Lung (tissue), 12 donors: ENCODE measurements around the gene TRMT44. TPM values are rescaled to one million over a fixed set of nuclear protein-coding genes. Genes with fewer than 3 reads are reported as not detected.
"Not testable (repeated sequence)": the region's sequence is repeated elsewhere in the genome, so short reads cannot be mapped to it uniquely, and the experiment has no call there.

Experiments
- ATAC-seq: fragments of 200-7000 bp; cut with Tn5 transposase; one replicate; pipeline ENCODE4 v1.9.1; 2020; ENCODE audit warnings: moderate number of reproducible peaks; ENCODE audit not compliant: insufficient read depth, low FRiP score
- DNase-seq, 3 donors: peaks; one replicate each; pipeline ENCODE4 v3.0.0-alpha.2; 2013 to 2017
- H3K27ac ChIP-seq, 2 donors: one replicate each; pipeline ENCODE4 v1.5.1; 2013; ENCODE audit warnings: mild to moderate bottlenecking in 2 of 2, moderate library complexity in 2 of 2, control low read depth in 1 of 2, inconsistent platforms in 1 of 2, low read depth in 1 of 2, low read length in 1 of 2
- H3K27me3 ChIP-seq, 3 donors: one replicate each; pipeline ENCODE4 v1.5.1; 2013; ENCODE audit warnings: low read length in 2 of 3; ENCODE audit not compliant: control insufficient read depth in 3 of 3, insufficient read depth in 3 of 3
- H3K36me3 ChIP-seq, 4 donors: one replicate each; pipeline ENCODE4 v1.5.1; 2013; ENCODE audit warnings: low read length in 4 of 4, mild to moderate bottlenecking in 1 of 4, moderate library complexity in 1 of 4; ENCODE audit not compliant: control insufficient read depth in 4 of 4, insufficient read depth in 4 of 4
- H3K4me1 ChIP-seq, 5 donors: one replicate each; pipeline ENCODE4 v1.5.1; 2013; ENCODE audit warnings: low read length in 5 of 5, mild to moderate bottlenecking in 2 of 5, moderate library complexity in 1 of 5; ENCODE audit not compliant: control insufficient read depth in 5 of 5, insufficient read depth in 5 of 5
- H3K4me3 ChIP-seq: one replicate; pipeline ENCODE4 v1.5.1; 2013; ENCODE audit warnings: mild to moderate bottlenecking, control low read depth, moderate library complexity
- H3K9ac ChIP-seq, 2 donors: one replicate each; pipeline ENCODE4 v1.5.1; 2013; ENCODE audit warnings: low read length in 2 of 2, control low read depth in 1 of 2; ENCODE audit not compliant: insufficient read depth in 1 of 2
- H3K9me3 ChIP-seq, 4 donors: one replicate each; pipeline ENCODE4 v1.5.1; 2013; ENCODE audit warnings: low read length in 3 of 4, mild to moderate bottlenecking in 1 of 4, moderate library complexity in 1 of 4; ENCODE audit not compliant: control insufficient read depth in 4 of 4, insufficient read depth in 3 of 4
- CTCF ChIP-seq: IDR thresholded peaks from 2 replicates; pipeline ENCODE4 v1.5.1; 2012; ENCODE audit warnings: mild to moderate bottlenecking; ENCODE audit errors: control extremely low read depth, extremely low read depth
- WGBS, 2 donors: extraction: QIAGEN DNeasy Blood & Tissue Kit; methylation state at CpG; one replicate each; pipeline ENCODE4 v1.1.7; 2013; 5-methylcytosine and 5-hydroxymethylcytosine counted together
- polyA plus RNA-seq, 2 donors: library from polyadenylated mRNA; stranded (reverse); fragments of 200-250 nt; gene quantifications; one replicate each; pipeline ENCODE4 v1.2.1, GENCODE V29; 2013
- total RNA-seq, 2 donors: library from RNA; depleted of rRNA in 1 of 2; stranded (reverse); fragments of >200 nt in 1 of 2; gene quantifications; one replicate each; pipeline ENCODE4 v1.2.1, GENCODE V29; 2014 to 2021
- donor health status: control.
- donor health status: control.
- donor health status: Bipolar disorder and iron deficiency.
- donor health status: healthy.
- donor health status: DM: yes; HTN: yes; CAD: no.

TRMT44 gene
- total and polyA plus RNA-seq, 4 donors, result 7.3 to 24.8 (median 15.0) TPM

GRCh38 chr4:8478801-8479744 is 38.5 kb downstream of the TRMT44 start:
- no peak for TF ChIP-seq CTCF
- DNase-seq (no peak), ATAC-seq (no peak)
- Histone ChIP-seq H3K9me3 (no peaks in the 10 kb centered on the region), H3K36me3 (peaks cover 0 to 20% (median 1%) of the 10 kb centered on the region in 4 donors), H3K4me3 (no peak overlapping the region), H3K27ac (no peak overlapping the region), H3K4me1 (peaks cover 0 to 8% (median under 1%) of the 10 kb centered on the region in 5 donors), H3K9ac (no peak overlapping the region), H3K27me3 (no peaks in the 10 kb centered on the region)
- 89 to 91% methylated on average over 24 of the region's 24 CpGs for WGBS, 2 donors

- 93 to 94% methylated on average over 11 of the region's 11 CpGs for WGBS, 2 donors
- DNase-seq (no peak), ATAC-seq (no peak)
- Histone ChIP-seq H3K4me1 (peaks cover 0 to 4% (median 0%) of the 10 kb centered on the region in 5 donors), H3K36me3 (peaks cover 0 to 20% (median 1%) of the 10 kb centered on the region in 4 donors), H3K27me3 (no peaks in the 10 kb centered on the region), H3K4me3 (no peak overlapping the region), H3K9ac (no peak overlapping the region), H3K27ac (no peak overlapping the region), H3K9me3 (no peaks in the 10 kb centered on the region)
- no peak for TF ChIP-seq CTCF
Observed at GRCh38 chr4:8480221-8480620, 39.6 kb downstream of the TRMT44 start.

- not testable (repeated sequence) for H3K9me3 ChIP-seq, DNase-seq, H3K36me3 ChIP-seq, H3K9ac ChIP-seq, H3K4me3 ChIP-seq, H3K27me3 ChIP-seq, H3K4me1 ChIP-seq, H3K27ac ChIP-seq, ATAC-seq
- 57 to 73% methylated on average over 8 to 9 of the region's 9 CpGs for WGBS, 2 donors
Observed at GRCh38 chr4:8486643-8487042, 46.1 kb downstream of the TRMT44 start.

- DNase-seq (no peak), ATAC-seq (no peak)
- Histone ChIP-seq H3K4me3 (no peak overlapping the region), H3K27ac (no peak overlapping the region), H3K9me3 (no peaks in the 10 kb centered on the region), H3K9ac (no peak overlapping the region), H3K4me1 (no peaks in the 10 kb centered on the region), H3K36me3 (peaks cover 0 to 4% (median 0%) of the 10 kb centered on the region in 4 donors), H3K27me3 (no peaks in the 10 kb centered on the region)
- TF ChIP-seq CTCF, result no peak
- 96 to 97% methylated on average over 5 of the region's 5 CpGs for WGBS, 2 donors
Observed at GRCh38 chr4:8488791-8489369, 48.3 kb downstream of the TRMT44 start.

GRCh38 chr4:8491478-8491877 is 50.9 kb downstream of the TRMT44 start:
- ATAC-seq, H3K36me3 ChIP-seq, H3K9ac ChIP-seq, H3K4me3 ChIP-seq, H3K27ac ChIP-seq, H3K4me1 ChIP-seq, DNase-seq, H3K27me3 ChIP-seq, H3K9me3 ChIP-seq: not testable (repeated sequence)
- 92 to 94% methylated on average over 12 to 23 of the region's 23 CpGs for WGBS, 2 donors
